Erythroblast (primary cell): ENCODE measurements around the gene WHRN.

Experiments used
- GATA1 ChIP-seq: IDR thresholded peaks from 2 replicates; pipeline ENCODE4 v1.6.1; 2011; ENCODE audit warnings: low read depth, mild to moderate bottlenecking, control low read depth, low read length, moderate library complexity
- POLR2A ChIP-seq: IDR thresholded peaks from 2 replicates; pipeline ENCODE4 v1.6.1; 2011; ENCODE audit warnings: mild to moderate bottlenecking, low read length

DNA sequence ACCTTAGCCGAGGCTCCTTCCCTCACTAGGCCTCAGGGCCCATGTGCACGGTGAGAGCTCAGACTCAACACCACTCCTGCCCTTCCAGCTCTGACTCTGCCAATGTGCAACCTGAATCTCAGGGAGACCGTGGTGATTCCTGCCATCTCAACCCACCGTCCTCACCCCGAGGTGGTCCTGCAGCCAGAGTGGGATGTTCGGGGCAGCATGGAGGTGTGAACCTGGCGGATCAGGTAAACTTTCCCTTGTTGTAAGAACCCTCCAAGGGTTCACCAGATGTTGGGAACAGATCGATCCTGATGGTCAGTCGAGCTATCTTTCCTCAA is 117.0 kb downstream of the WHRN start:
- TF ChIP-seq POLR2A (no peak), GATA1 (no peak)
